Epithelial cell of proximal tubule (primary cell): ENCODE data around the gene ARHGEF1. TPM values are rescaled to one million over a fixed set of nuclear protein-coding genes. Genes with fewer than 3 reads are reported as not detected.
A peak's percentile ranks its signal among the peaks of the same experiment; 100 is the strongest.

Experiments
- DNase-seq: peaks from one replicate; pipeline ENCODE4 v3.0.0-alpha.2; 2011; ENCODE audit warnings: low read depth
- H3K4me3 ChIP-seq: 2 replicates; pipeline ENCODE4 v1.5.1; 2011; ENCODE audit warnings: low read depth, mild to moderate bottlenecking, low read length
- CTCF ChIP-seq: conservative IDR thresholded peaks from 2 replicates; pipeline ENCODE4 v1.5.1; 2012; ENCODE audit warnings: low read depth, mild to moderate bottlenecking, low read length
- total RNA-seq: library from RNA; depleted of rRNA; stranded (reverse); fragments of >200 nt; gene quantifications from 2 replicates; pipeline ENCODE4 v1.2.3, GENCODE V29; 2015

Gene ARHGEF1
- total RNA-seq, 1 donor from 2014 or later = 65.9 TPM

GRCh38 chr19:41862445-41862986 lies 20.5 kb upstream of the ARHGEF1 start:
- H3K4me3 ChIP-seq = peak overlapping the region; percentile 9
- no peak for DNase-seq
- TF ChIP-seq CTCF = no peak

GRCh38 chr19:41863209-41863931 lies 19.6 kb upstream of the ARHGEF1 start:
- DNase-seq = no peak
- H3K4me3 ChIP-seq = no peak overlapping the region
- TF ChIP-seq CTCF = no peak

GRCh38 chr19:41864374-41864773 lies 18.6 kb upstream of the ARHGEF1 start:
- no peak for DNase-seq
- no peak overlapping the region for H3K4me3 ChIP-seq
- no peak for TF ChIP-seq CTCF

- H3K4me3 ChIP-seq = no peak overlapping the region
- TF ChIP-seq CTCF = no peak
- DNase-seq = no peak
Observed at GRCh38 chr19:41866284-41866683, 16.7 kb upstream of the ARHGEF1 start.

- no peak for TF ChIP-seq CTCF
- DNase-seq = no peak
- H3K4me3 ChIP-seq = no peak overlapping the region
Observed at GRCh38 chr19:41868120-41868988, 14.6 kb upstream of the ARHGEF1 start.

GRCh38 chr19:41868989-41869300 lies 14.0 kb upstream of the ARHGEF1 start:
- TF ChIP-seq CTCF = no peak
- no peak overlapping the region for H3K4me3 ChIP-seq
- DNase-seq = no peak
